KOPT-K1 (cell line): Measurements from ENCODE around the gene TSPOAP1.

ENCODE experiments used
- H3K27ac ChIP-seq: fragments of 200-600 bp; sonication (generic); 2 replicates; pipeline ENCODE4 v1.5.1; 2016; ENCODE audit warnings: antibody characterized with exemption, mild to moderate bottlenecking, low read depth, low read length; ENCODE audit not compliant: poor library complexity, severe bottlenecking
- H3K36me3 ChIP-seq: fragments of 200-600 bp; sonication (generic); 2 replicates; pipeline ENCODE4 v1.5.1; 2017; ENCODE audit warnings: antibody characterized with exemption, mild to moderate bottlenecking, low read length, moderate library complexity; ENCODE audit not compliant: insufficient read depth
- H3K9me3 ChIP-seq: fragments of 200-600 bp; sonication (generic); 2 replicates; pipeline ENCODE4 v1.5.1; 2017; ENCODE audit warnings: antibody characterized with exemption, low read length, mild to moderate bottlenecking; ENCODE audit not compliant: insufficient read depth, poor library complexity, severe bottlenecking

TSPOAP1 gene

GRCh38 chr17:58268326-58268725, 60.3 kb downstream of the TSPOAP1 start:
- Histone ChIP-seq H3K27ac (no peak overlapping the region), H3K36me3 (no peaks in the 10 kb centered on the region)

GRCh38 chr17:58267347-58268324, 61.0 kb downstream of the TSPOAP1 start:
- no peak overlapping the region for H3K27ac ChIP-seq

More at GRCh38 chr17:58268326-58268725, 60.3 kb downstream of the TSPOAP1 start:
- peaks cover 6% of the 10 kb centered on the region for H3K9me3 ChIP-seq

GRCh38 chr17:58265902-58266875, 62.4 kb downstream of the TSPOAP1 start:
- peaks cover 6% of the 10 kb centered on the region for H3K9me3 ChIP-seq
- no peak overlapping the region for H3K27ac ChIP-seq
- no peaks in the 10 kb centered on the region for H3K36me3 ChIP-seq

More at GRCh38 chr17:58267347-58268324, 61.0 kb downstream of the TSPOAP1 start:
- peaks cover 6% of the 10 kb centered on the region for H3K9me3 ChIP-seq
- no peaks in the 10 kb centered on the region for H3K36me3 ChIP-seq

GRCh38 chr17:58265271-58265670, 63.3 kb downstream of the TSPOAP1 start:
- peaks cover 7% of the 10 kb centered on the region for H3K9me3 ChIP-seq
- H3K27ac ChIP-seq = no peak overlapping the region

GRCh38 chr17:58264407-58265103, 64.0 kb downstream of the TSPOAP1 start:
- H3K36me3 ChIP-seq = no peaks in the 10 kb centered on the region
- H3K9me3 ChIP-seq = peaks cover 10% of the 10 kb centered on the region
- H3K27ac ChIP-seq = no peak overlapping the region

More at GRCh38 chr17:58265271-58265670, 63.3 kb downstream of the TSPOAP1 start:
- no peaks in the 10 kb centered on the region for H3K36me3 ChIP-seq

GRCh38 chr17:58263773-58264172, 64.8 kb downstream of the TSPOAP1 start:
- no peaks in the 10 kb centered on the region for H3K36me3 ChIP-seq
- peaks cover 10% of the 10 kb centered on the region for H3K9me3 ChIP-seq
- no peak overlapping the region for H3K27ac ChIP-seq

- H3K36me3 ChIP-seq = no peaks in the 10 kb centered on the region
- no peak overlapping the region for H3K27ac ChIP-seq
- peaks cover 10% of the 10 kb centered on the region for H3K9me3 ChIP-seq
Observed at GRCh38 chr17:58262149-58262548, 66.4 kb downstream of the TSPOAP1 start.

GRCh38 chr17:58254803-58255202, 73.8 kb downstream of the TSPOAP1 start:
- Histone ChIP-seq H3K9me3 (no peaks in the 10 kb centered on the region), H3K27ac (no peak overlapping the region), H3K36me3 (no peaks in the 10 kb centered on the region)

- Histone ChIP-seq H3K36me3 (no peaks in the 10 kb centered on the region), H3K9me3 (no peaks in the 10 kb centered on the region), H3K27ac (no peak overlapping the region)
Observed at GRCh38 chr17:58253082-58253481, 75.5 kb downstream of the TSPOAP1 start.

GRCh38 chr17:58252141-58252540, 76.5 kb downstream of the TSPOAP1 start:
- H3K27ac ChIP-seq = no peak overlapping the region
- no peaks in the 10 kb centered on the region for H3K36me3 ChIP-seq
- H3K9me3 ChIP-seq = no peaks in the 10 kb centered on the region
